CD4-positive, alpha-beta T cell (primary cell): ENCODE measurements around the gene MYBL2. TPM values are rescaled to one million over a fixed set of nuclear protein-coding genes. Genes with fewer than 3 reads are reported as not detected.
A peak's percentile ranks its signal among the peaks of the same experiment; 100 is the strongest.

Experiments used
- ATAC-seq: fragments of 200-7000 bp; cut with Tn5 transposase; one replicate; pipeline ENCODE4 v1.10.0; 2022; ENCODE audit warnings: mild to moderate bottlenecking; ENCODE audit not compliant: poor library complexity
- CTCF ChIA-PET: fragments of 350-600 bp; sonication (Branson Sonifier 250); formaldehyde crosslinking; loops from one replicate; lab custom pipeline; 2021; ENCODE audit warnings: antibody characterized with exemption, inconsistent platforms; lab: Charles Lee
- POLR2A ChIA-PET: fragments of 350-600 bp; sonication (Branson Sonifier 250); formaldehyde crosslinking; loops from one replicate; lab custom pipeline; 2021; ENCODE audit warnings: antibody characterized with exemption, inconsistent platforms; lab: Charles Lee
- DNase-seq, 14 experiments: peaks; one replicate each; pipeline ENCODE4 v3.0.0-alpha.2; 2013 to 2020; ENCODE audit warnings: mixed read lengths in 2 of 14
- H3K27ac ChIP-seq, 2 donors: one replicate each; pipeline versions ENCODE4 v1.5.1 to v1.7.0; 2013; ENCODE audit warnings: low read length in 2 of 2, low read depth in 1 of 2, mild to moderate bottlenecking in 1 of 2
- H3K27me3 ChIP-seq, 2 experiments: 1 replicate in 1 of 2; 2 replicates in 1 of 2; pipeline versions ENCODE4 v1.6.1 to v1.7.0; 2013; ENCODE audit warnings: low read length in 2 of 2, control low read depth in 1 of 2, mild to moderate bottlenecking in 1 of 2, moderate library complexity in 1 of 2; ENCODE audit not compliant: insufficient read depth in 2 of 2, control insufficient read depth in 1 of 2
- H3K36me3 ChIP-seq: one replicate; pipeline ENCODE4 v1.6.1; 2013; ENCODE audit warnings: low read length, control low read depth; ENCODE audit not compliant: insufficient read depth
- H3K4me1 ChIP-seq: one replicate; pipeline ENCODE4 v1.6.1; 2013; ENCODE audit warnings: low read length, control low read depth; ENCODE audit not compliant: insufficient read depth
- H3K4me3 ChIP-seq: one replicate; pipeline ENCODE4 v1.5.1; 2013; ENCODE audit warnings: mild to moderate bottlenecking, low read length, moderate library complexity
- H3K9me3 ChIP-seq, 2 experiments: 1 replicate in 1 of 2; 2 replicates in 1 of 2; pipeline versions ENCODE4 v1.6.1 to v1.7.0; 2013; ENCODE audit warnings: low read length in 2 of 2, mild to moderate bottlenecking in 2 of 2, control low read depth in 1 of 2, moderate library complexity in 1 of 2; ENCODE audit not compliant: control insufficient read depth in 1 of 2, insufficient read depth in 1 of 2
- H3K27ac Mint-ChIP-seq: one replicate; pipeline ENCODE4 v1.8.0; 2020; ENCODE audit warnings: mixed read lengths
- H3K27me3 Mint-ChIP-seq: one replicate; pipeline ENCODE4 v1.8.0; 2021; ENCODE audit warnings: mixed read lengths
- H3K36me3 Mint-ChIP-seq: one replicate; pipeline ENCODE4 v1.8.0; 2021; ENCODE audit warnings: low read depth, mixed read lengths
- H3K4me1 Mint-ChIP-seq: one replicate; pipeline ENCODE4 v1.8.0; 2021; ENCODE audit warnings: low read depth, mixed read lengths
- H3K4me3 Mint-ChIP-seq: one replicate; pipeline ENCODE4 v1.8.0; 2020; ENCODE audit warnings: mild to moderate bottlenecking, mixed read lengths
- H3K9me3 Mint-ChIP-seq: one replicate; pipeline ENCODE4 v1.8.0; 2020; ENCODE audit warnings: mixed read lengths
- CTCF ChIP-seq: fragments of 200-600 bp; IDR thresholded peaks from one replicate; pipeline ENCODE4 v1.8.0; 2022; ENCODE audit warnings: antibody characterized with exemption, mild to moderate bottlenecking
- intact Hi-C, 2 experiments: fragments of 100-400 bp; cut with DNase I in 1 of 2; cut with micrococcal nuclease in 1 of 2; formaldehyde crosslinking; loops; one replicate each; pipeline versions ENCODE4 v1.15.1 to v1.9.0; 2023 to 2025; cut with DNase I, micrococcal nuclease
- total RNA-seq, 174 experiments: library from RNA in 2 of 174; stranded (reverse) in 2 of 174; gene quantifications; one replicate each; pipeline ENCODE4 v1.2.3 and lab custom pipeline; 2021 to 2026

Gene MYBL2
- total RNA-seq, 2 experiments from 2014 or later = 0.56 to 0.69 TPM

- no peak for TF ChIP-seq CTCF
- H3K27ac ChIP-seq = no peak overlapping the region
- Mint-ChIP-seq H3K36me3 (no peaks in the 10 kb centered on the region), H3K4me1 (peaks cover 65% of the 10 kb centered on the region), H3K9me3 (peaks cover 4% of the 10 kb centered on the region), H3K4me3 (peak overlapping the region; percentile 31), H3K27me3 (no peaks in the 10 kb centered on the region), H3K27ac (peak overlapping the region; percentile 72)
- peaks cover 0 to 7% of the 10 kb centered on the region in 2 experiments for H3K9me3 ChIP-seq
- ChIA-PET POLR2A (interaction anchor here (0.6 to 1.1 kb wide), 4 partner anchors 10 to 783 kb away, joined by 3 to 4 read pairs (median 4); no protein-coding TSS in a partner anchor), CTCF (interaction anchor here (1.1 kb wide), 1 partner anchor 10 kb away, joined by 6 read pairs; no protein-coding TSS in a partner anchor)
- H3K36me3 ChIP-seq = no peaks in the 10 kb centered on the region
- H3K27me3 ChIP-seq = no peaks in the 10 kb centered on the region
- DNase-seq (peak in 6 of 14 experiments; percentile 23 to 77 (median 59)), ATAC-seq (peak; percentile 80)
- intact Hi-C loops = no loop called here
- H3K4me3 ChIP-seq = no peak overlapping the region
- H3K4me1 ChIP-seq = peaks cover 26% of the 10 kb centered on the region
Observed at GRCh38 chr20:43727980-43728590, 61.2 kb downstream of the MYBL2 start.

GRCh38 chr20:43728686-43729255 lies 61.9 kb downstream of the MYBL2 start:
- DNase-seq = peak in 1 of 14 experiments; percentile 30
- Mint-ChIP-seq H3K27me3 (no peaks in the 10 kb centered on the region), H3K4me3 (peak overlapping the region; percentile 31), H3K36me3 (no peaks in the 10 kb centered on the region), H3K27ac (peak overlapping the region; percentile 72), H3K9me3 (peaks cover 4% of the 10 kb centered on the region), H3K4me1 (peaks cover 64% of the 10 kb centered on the region)
- CTCF ChIA-PET = interaction anchor here (0.5 kb wide), 1 partner anchor 12 kb away, joined by 3 read pairs; no protein-coding TSS in a partner anchor
- Histone ChIP-seq H3K4me1 (peaks cover 22% of the 10 kb centered on the region), H3K27ac (no peak overlapping the region), H3K27me3 (no peaks in the 10 kb centered on the region), H3K36me3 (no peaks in the 10 kb centered on the region), H3K4me3 (no peak overlapping the region), H3K9me3 (peaks cover 0 to 7% of the 10 kb centered on the region in 2 experiments)
- TF ChIP-seq CTCF = no peak
- ATAC-seq = peak; percentile 41
- POLR2A ChIA-PET = interaction anchor here (0.6 to 1.1 kb wide), 4 partner anchors 11 to 783 kb away, joined by 3 to 4 read pairs (median 4); no protein-coding TSS in a partner anchor
- intact Hi-C loops = no loop called here

GRCh38 chr20:43731469-43731868 lies 64.6 kb downstream of the MYBL2 start:
- H3K27me3 ChIP-seq = no peaks in the 10 kb centered on the region
- DNase-seq = no peak
- peaks cover 53% of the 10 kb centered on the region for H3K4me1 Mint-ChIP-seq
- H3K4me3 Mint-ChIP-seq = no peak overlapping the region
- H3K4me3 ChIP-seq = no peak overlapping the region
- POLR2A ChIA-PET = no interaction called here
- intact Hi-C loops = no loop called here
- peaks cover 4% of the 10 kb centered on the region for H3K9me3 Mint-ChIP-seq
- CTCF ChIA-PET = no interaction called here
- no peak overlapping the region for H3K27ac ChIP-seq
- no peak for TF ChIP-seq CTCF
- peaks cover 0 to 7% of the 10 kb centered on the region in 2 experiments for H3K9me3 ChIP-seq
- H3K27ac Mint-ChIP-seq = no peak overlapping the region
- no peaks in the 10 kb centered on the region for H3K27me3 Mint-ChIP-seq
- ATAC-seq = no peak
- no peaks in the 10 kb centered on the region for H3K36me3 Mint-ChIP-seq
- no peaks in the 10 kb centered on the region for H3K36me3 ChIP-seq
- H3K4me1 ChIP-seq = peaks cover 19% of the 10 kb centered on the region
